ENCODE data around the gene FAAP100. TPM values are rescaled to one million over a fixed set of nuclear protein-coding genes. Genes with fewer than 3 reads are reported as not detected.

Gene FAAP100
- total and polyA plus RNA-seq, 2 donors (not counting 1 experiment from before 2014, with no cell fraction given) = 62.0 to 72.7 TPM

DNA sequence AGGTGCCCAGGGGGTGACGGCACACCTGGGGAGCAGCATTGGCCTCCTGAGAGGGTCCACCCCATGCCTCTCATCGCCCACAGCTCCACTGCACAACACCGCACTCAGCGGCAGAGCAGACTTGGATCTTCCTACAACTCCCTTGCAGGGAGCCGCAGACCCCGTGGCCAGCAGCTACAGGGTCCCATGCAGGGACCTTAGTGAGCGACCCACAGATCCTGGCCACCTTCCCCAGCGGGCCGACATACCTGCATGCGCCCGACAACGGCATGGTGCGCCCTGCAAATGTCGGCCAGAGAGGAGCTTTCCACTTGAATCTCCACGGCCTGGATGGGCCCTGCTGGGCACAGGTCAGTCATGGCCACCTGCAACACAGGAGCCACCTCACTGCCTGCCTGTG lies 8.4 kb downstream of the FAAP100 start:
- no peaks in the 10 kb centered on the region for H3K27me3 Mint-ChIP-seq
- no peak overlapping the region for H3K9ac ChIP-seq (ENCODE audit: low read length)
- ATAC-seq (ENCODE audit: low read depth) (no peak), DNase-seq (no peak)
- no peaks in the 10 kb centered on the region for H3K4me1 ChIP-seq (ENCODE audit: control insufficient read depth in 2 of 2, insufficient read depth in 2 of 2, low read length in 2 of 2)
- H3K4me2 ChIP-seq (replicated peaks; ENCODE audit: low read depth, low read length, poor library complexity, severe bottlenecking) = no peak overlapping the region
- no peaks in the 10 kb centered on the region for H3K9me3 ChIP-seq (ENCODE audit: control extremely low read depth in 1 of 3, control insufficient read depth in 2 of 3, insufficient read depth in 1 of 3, low read length in 2 of 3)
- peaks cover 10% of the 10 kb centered on the region for H3K79me2 ChIP-seq (ENCODE audit: control insufficient read depth, insufficient read depth, low read length)
- no peak overlapping the region for H3K4me3 Mint-ChIP-seq
- peaks cover 0 to 85% of the 10 kb centered on the region in 2 experiments for H3K36me3 ChIP-seq (replicated peaks in 1 of 2; ENCODE audit: control extremely low read depth in 1 of 2, control insufficient read depth in 1 of 2, extremely low read depth in 1 of 2, insufficient read depth in 2 of 2, low read length in 1 of 2)
- no peaks in the 10 kb centered on the region for H3K4me1 Mint-ChIP-seq
- no peaks in the 10 kb centered on the region for H3K9me3 Mint-ChIP-seq (ENCODE audit: insufficient read depth)
- TF ChIP-seq EZH2 (IDR thresholded peaks at IDR 0.05; ENCODE audit: borderline replicate concordance, insufficient read depth, low read depth, low read length, poor library complexity, severe bottlenecking) (no peak), CTCF (IDR thresholded peaks at IDR 0.05) (no peak)
- no peak overlapping the region for H2AFZ ChIP-seq (ENCODE audit: insufficient read depth, low read depth, low read length, poor library complexity, severe bottlenecking)
- no peaks in the 10 kb centered on the region for H3K27me3 ChIP-seq (replicated peaks in 1 of 4; ENCODE audit: control extremely low read depth in 1 of 4, control insufficient read depth in 3 of 4, insufficient read depth in 4 of 4, low read length in 3 of 4)
- H3K27ac Mint-ChIP-seq = no peak overlapping the region
- intact Hi-C loops (cut with micrococcal nuclease) = no loop called here
- ChIA-PET CTCF (interaction anchor here (2.3 kb wide), 1 partner anchor 25 kb away, joined by 6 read pairs; no protein-coding TSS in a partner anchor), POLR2A (no interaction called here)
- H3K27ac ChIP-seq (ENCODE audit: low read length in 2 of 2) = no peak overlapping the region
- peaks cover 25% of the 10 kb centered on the region for H4K20me1 ChIP-seq (ENCODE audit: control insufficient read depth, insufficient read depth, low read length, poor library complexity, severe bottlenecking)
- WGBS (ENCODE audit: insufficient coverage) = 97% methylated on average over 15 of the region's 15 CpGs
- no peak overlapping the region for H3K4me3 ChIP-seq (ENCODE audit: control extremely low read depth in 1 of 5, extremely low read depth in 1 of 5, insufficient read depth in 1 of 5, low read depth in 2 of 5, low read length in 4 of 5)

DNA sequence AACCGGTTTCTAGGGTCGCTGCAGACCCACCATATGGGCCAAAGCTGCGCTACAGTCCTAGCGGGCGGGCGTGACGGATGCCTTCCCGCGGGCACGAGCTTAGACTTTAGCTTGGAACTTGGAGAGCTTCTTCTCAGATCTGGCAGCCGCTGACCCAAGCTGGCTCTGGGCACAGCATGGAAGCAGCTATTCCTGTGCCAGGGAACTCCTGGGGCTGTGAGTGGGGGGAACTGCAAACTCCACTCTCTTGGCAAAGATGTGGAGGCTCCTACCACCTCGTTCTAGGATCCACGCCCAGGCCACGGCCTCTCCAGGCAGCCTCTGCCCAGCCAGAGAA lies 8.8 kb downstream of the FAAP100 start:
- intact Hi-C loops (cut with micrococcal nuclease) = no loop called here

More for the DNA sequence above, 8.8 kb downstream of the FAAP100 start:
- no peak overlapping the region for H3K9ac ChIP-seq (ENCODE audit: low read length)
- POLR2A ChIA-PET = no interaction called here
- H3K9me3 ChIP-seq (ENCODE audit: control extremely low read depth in 1 of 3, control insufficient read depth in 2 of 3, insufficient read depth in 1 of 3, low read length in 2 of 3) = no peaks in the 10 kb centered on the region
- no peak overlapping the region for H3K27ac ChIP-seq (ENCODE audit: low read length in 2 of 2)
- no peak overlapping the region for H3K4me3 ChIP-seq (ENCODE audit: control extremely low read depth in 1 of 5, extremely low read depth in 1 of 5, insufficient read depth in 1 of 5, low read depth in 2 of 5, low read length in 4 of 5)
- H3K79me2 ChIP-seq (ENCODE audit: control insufficient read depth, insufficient read depth, low read length) = peaks cover 10% of the 10 kb centered on the region
- H3K27me3 ChIP-seq (replicated peaks in 1 of 4; ENCODE audit: control extremely low read depth in 1 of 4, control insufficient read depth in 3 of 4, insufficient read depth in 4 of 4, low read length in 3 of 4) = peaks cover 0 to under 1% (median 0%) of the 10 kb centered on the region in 4 experiments
- no peak overlapping the region for H3K4me3 Mint-ChIP-seq
- no peaks in the 10 kb centered on the region for H3K4me1 Mint-ChIP-seq
- peaks cover 0 to 86% of the 10 kb centered on the region in 2 experiments for H3K36me3 ChIP-seq (replicated peaks in 1 of 2; ENCODE audit: control extremely low read depth in 1 of 2, control insufficient read depth in 1 of 2, extremely low read depth in 1 of 2, insufficient read depth in 2 of 2, low read length in 1 of 2)
- no peaks in the 10 kb centered on the region for H3K4me1 ChIP-seq (ENCODE audit: control insufficient read depth in 2 of 2, insufficient read depth in 2 of 2, low read length in 2 of 2)
- no peaks in the 10 kb centered on the region for H3K27me3 Mint-ChIP-seq
- H4K20me1 ChIP-seq (ENCODE audit: control insufficient read depth, insufficient read depth, low read length, poor library complexity, severe bottlenecking) = peaks cover 25% of the 10 kb centered on the region
- 96% methylated on average over 14 of the region's 14 CpGs for WGBS (ENCODE audit: insufficient coverage)
- H3K27ac Mint-ChIP-seq = no peak overlapping the region
- H2AFZ ChIP-seq (ENCODE audit: insufficient read depth, low read depth, low read length, poor library complexity, severe bottlenecking) = no peak overlapping the region
- CTCF ChIA-PET = interaction anchor here (2.3 kb wide), 1 partner anchor 24 kb away, joined by 6 read pairs; no protein-coding TSS in a partner anchor
- no peak for DNase-seq
- no peak overlapping the region for H3K4me2 ChIP-seq (replicated peaks; ENCODE audit: low read depth, low read length, poor library complexity, severe bottlenecking)
- no peak for ATAC-seq (ENCODE audit: low read depth)
- H3K9me3 Mint-ChIP-seq (ENCODE audit: insufficient read depth) = no peaks in the 10 kb centered on the region
- TF ChIP-seq CTCF (IDR thresholded peaks at IDR 0.05) = no peak
- no peak for TF ChIP-seq EZH2 (IDR thresholded peaks at IDR 0.05; ENCODE audit: borderline replicate concordance, insufficient read depth, low read depth, low read length, poor library complexity, severe bottlenecking)

Data from B cell (primary cell).